Measurements from ENCODE around the gene GRM5.

GRM5 gene

GRCh38 chr11:88604260-88604659 lies 461.5 kb downstream of the GRM5 start:
- no peak for DNase-seq

GRCh38 chr11:88603091-88603867 lies 462.5 kb downstream of the GRM5 start:
- no peak for DNase-seq

GRCh38 chr11:88597387-88597786 lies 468.4 kb downstream of the GRM5 start:
- no peak for DNase-seq

GRCh38 chr11:88596786-88597185 lies 469.0 kb downstream of the GRM5 start:
- no peak for DNase-seq

GRCh38 chr11:88594274-88594950 lies 471.4 kb downstream of the GRM5 start:
- no peak for DNase-seq

- no peak for DNase-seq
These were observed 475.4 kb downstream of the GRM5 start for GRCh38 chr11:88590361-88590760.

GRCh38 chr11:88583251-88583650 lies 482.5 kb downstream of the GRM5 start:
- no peak for DNase-seq

GRCh38 chr11:88579466-88579865 lies 486.3 kb downstream of the GRM5 start:
- DNase-seq: no peak

- no peak for DNase-seq
These were observed 489.0 kb downstream of the GRM5 start for GRCh38 chr11:88576741-88577140.

GRCh38 chr11:88575916-88576315 lies 489.9 kb downstream of the GRM5 start:
- no peak for DNase-seq

- no peak for DNase-seq
These were observed 496.4 kb downstream of the GRM5 start for GRCh38 chr11:88569342-88569741.

- no peak for DNase-seq
These were observed 510.0 kb downstream of the GRM5 start for GRCh38 chr11:88555829-88556202.

- DNase-seq: no peak
These were observed 510.6 kb downstream of the GRM5 start for GRCh38 chr11:88555018-88555828.

GRCh38 chr11:88553204-88553603 lies 512.6 kb downstream of the GRM5 start:
- no peak for DNase-seq

GRCh38 chr11:88552379-88553062 lies 513.3 kb downstream of the GRM5 start:
- peak; percentile 58 to 79 for DNase-seq

GRCh38 chr11:88544656-88545280 lies 521.0 kb downstream of the GRM5 start:
- no peak for DNase-seq

- DNase-seq: peak; percentile 95 to 96
These were observed 521.7 kb downstream of the GRM5 start for GRCh38 chr11:88543902-88544655.

- no peak for DNase-seq
These were observed 524.8 kb downstream of the GRM5 start for GRCh38 chr11:88541006-88541405.

- no peak for DNase-seq
These were observed 527.7 kb downstream of the GRM5 start for GRCh38 chr11:88538098-88538497.

GRCh38 chr11:88537613-88538012 lies 528.2 kb downstream of the GRM5 start:
- DNase-seq: no peak

- DNase-seq: no peak
These were observed 529.0 kb downstream of the GRM5 start for GRCh38 chr11:88536616-88537265.
